ENCODE results near the gene S100A5. TPM values are rescaled to one million over a fixed set of nuclear protein-coding genes. Genes with fewer than 3 reads are reported as not detected.
"Not testable (repeated sequence)": the region's sequence is repeated elsewhere in the genome, so short reads cannot be mapped to it uniquely, and the experiment has no call there.

Gene S100A5
- polyA plus RNA-seq, 1 donor from 2014 or later, result 1.4 TPM

DNA sequence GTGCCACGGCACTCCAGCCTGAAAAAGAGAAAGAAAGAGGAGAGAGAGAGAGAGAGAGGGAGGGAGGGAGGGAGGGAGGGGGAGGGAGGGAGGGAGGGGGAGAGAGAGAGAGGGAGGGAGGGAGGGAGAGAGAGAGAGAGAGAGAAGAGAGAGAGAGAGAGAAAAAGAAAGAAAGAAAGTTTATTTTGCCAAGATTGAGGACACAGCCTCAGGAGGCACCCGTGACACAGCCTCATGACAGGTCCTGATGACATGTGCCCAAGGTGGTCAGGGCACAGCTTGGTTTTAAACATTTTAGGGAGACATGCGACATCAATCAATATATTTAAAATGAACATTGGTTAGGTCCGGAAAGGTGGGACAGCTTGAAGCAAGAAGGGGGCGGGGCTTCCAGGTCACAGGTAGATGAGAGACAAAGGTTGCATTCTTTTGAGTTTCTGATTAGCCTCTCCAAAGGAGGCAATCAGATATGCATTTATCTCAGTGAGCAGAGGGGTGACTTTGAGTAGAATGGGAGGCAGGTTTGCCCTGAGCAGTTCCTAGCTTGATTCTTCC lies 20.5 kb downstream of the S100A5 start:
- Mint-ChIP-seq H3K27me3 (peaks cover 11% of the 10 kb centered on the region), H3K27ac (peak overlapping the region in 1 of 3 donors; percentile 21)
- not testable (repeated sequence) for H3K4me1 Mint-ChIP-seq, H3K36me3 Mint-ChIP-seq, H3K9me3 Mint-ChIP-seq, H3K4me3 Mint-ChIP-seq

DNA sequence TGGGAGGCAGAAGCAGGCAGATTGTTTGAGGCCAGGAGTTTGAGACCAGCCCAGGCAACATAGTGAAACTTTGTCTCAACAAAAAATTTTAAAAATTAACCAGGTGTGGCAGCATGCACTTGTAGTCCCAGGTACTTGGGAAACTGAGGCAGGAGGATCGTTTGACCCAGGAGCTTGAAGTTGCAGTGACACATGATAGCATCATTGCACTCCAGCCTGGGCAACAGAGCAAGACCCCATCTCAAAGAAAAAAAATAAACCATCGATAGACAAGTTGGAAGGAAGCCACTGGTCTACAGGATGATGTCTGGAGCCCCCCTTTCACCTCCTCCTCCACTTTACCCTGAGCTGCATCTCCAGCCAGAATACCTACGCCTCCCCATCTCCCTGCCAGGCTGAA lies 21.5 kb downstream of the S100A5 start:
- H3K4me1 Mint-ChIP-seq, result peaks cover 0 to 3% (median 2%) of the 10 kb centered on the region in 3 donors
- H3K36me3 Mint-ChIP-seq, result no peaks in the 10 kb centered on the region
- H3K27me3 Mint-ChIP-seq, result peaks cover 11% of the 10 kb centered on the region
- H3K9me3 Mint-ChIP-seq, result no peaks in the 10 kb centered on the region
- H3K4me3 Mint-ChIP-seq, result peak overlapping the region in 1 of 4 donors; percentile 74
- no peak overlapping the region for H3K27ac Mint-ChIP-seq

DNA sequence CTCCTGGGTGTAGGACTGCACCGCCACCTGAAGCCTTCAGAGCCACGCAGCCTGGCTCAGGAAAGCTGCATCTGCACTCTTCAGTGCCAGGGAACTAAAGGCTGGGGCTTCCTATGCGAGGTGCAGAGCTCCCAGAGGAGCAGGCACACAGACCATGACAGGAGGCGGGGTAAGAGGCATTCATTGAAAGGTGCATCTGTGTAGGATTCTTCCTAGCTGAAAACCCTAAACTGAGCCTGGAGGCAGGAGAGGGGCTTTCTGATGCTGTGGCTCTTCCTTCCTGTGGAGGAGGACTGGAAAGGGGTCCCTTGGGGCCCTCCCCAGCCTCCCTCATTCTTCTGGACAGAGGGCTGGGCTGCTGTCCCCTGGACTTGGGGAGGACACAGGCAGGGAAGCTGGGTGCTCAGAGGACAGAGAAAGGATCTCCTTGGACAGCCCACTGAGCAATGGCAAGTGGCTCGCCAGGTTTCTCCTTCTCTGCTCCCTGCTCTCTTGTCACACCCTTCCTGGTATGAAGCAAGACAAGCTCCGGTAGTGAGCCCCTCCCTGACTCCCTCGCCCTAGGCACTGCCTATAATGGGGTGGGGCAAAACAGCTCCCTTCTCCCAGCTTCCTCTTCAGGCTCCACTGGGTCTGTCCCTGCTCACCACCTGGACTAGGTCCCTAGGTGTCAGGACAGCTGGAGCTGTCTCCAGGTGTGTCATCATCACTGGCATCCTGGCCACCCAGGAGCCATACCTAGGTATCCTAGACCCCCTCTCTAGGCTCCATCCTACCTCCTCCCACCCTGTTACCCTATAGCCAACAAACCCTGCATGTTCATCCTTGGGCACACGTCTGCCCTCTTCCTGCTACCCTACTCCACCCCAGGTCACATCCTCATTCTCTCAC lies 25.0 kb downstream of the S100A5 start:
- peaks cover 6% of the 10 kb centered on the region for H3K27me3 Mint-ChIP-seq
- no peak overlapping the region for H3K4me3 Mint-ChIP-seq
- no peaks in the 10 kb centered on the region for H3K9me3 Mint-ChIP-seq
- H3K36me3 Mint-ChIP-seq, result no peaks in the 10 kb centered on the region
- peaks cover 0 to 3% (median 2%) of the 10 kb centered on the region in 3 donors for H3K4me1 Mint-ChIP-seq
- no peak overlapping the region for H3K27ac Mint-ChIP-seq

DNA sequence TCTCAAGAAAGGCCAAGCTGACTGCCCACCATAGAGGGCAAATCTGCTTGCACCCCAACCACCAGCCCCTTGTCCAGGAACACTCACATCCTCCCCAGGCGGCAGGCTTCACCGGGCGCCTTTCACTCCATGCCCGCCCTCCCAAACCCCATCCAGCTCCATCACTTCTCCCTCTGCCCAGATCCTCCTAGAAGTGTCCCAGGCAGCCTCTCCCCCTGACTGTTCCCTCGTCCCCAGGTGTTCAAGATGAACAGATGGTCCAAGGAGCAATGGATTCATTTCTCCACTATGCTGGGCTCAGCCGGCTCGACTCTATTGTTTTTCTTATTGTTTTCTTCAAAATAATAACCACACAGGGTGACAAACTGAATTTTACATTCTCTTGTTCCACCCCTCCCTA lies 27.1 kb downstream of the S100A5 start:
- no peak overlapping the region for H3K4me3 Mint-ChIP-seq
- no peaks in the 10 kb centered on the region for H3K36me3 Mint-ChIP-seq
- peaks cover 2% of the 10 kb centered on the region for H3K27me3 Mint-ChIP-seq
- peaks cover 0 to 4% (median 3%) of the 10 kb centered on the region in 3 donors for H3K4me1 Mint-ChIP-seq
- H3K9me3 Mint-ChIP-seq, result no peaks in the 10 kb centered on the region
- peak overlapping the region in 1 of 3 donors; percentile 62 for H3K27ac Mint-ChIP-seq

DNA sequence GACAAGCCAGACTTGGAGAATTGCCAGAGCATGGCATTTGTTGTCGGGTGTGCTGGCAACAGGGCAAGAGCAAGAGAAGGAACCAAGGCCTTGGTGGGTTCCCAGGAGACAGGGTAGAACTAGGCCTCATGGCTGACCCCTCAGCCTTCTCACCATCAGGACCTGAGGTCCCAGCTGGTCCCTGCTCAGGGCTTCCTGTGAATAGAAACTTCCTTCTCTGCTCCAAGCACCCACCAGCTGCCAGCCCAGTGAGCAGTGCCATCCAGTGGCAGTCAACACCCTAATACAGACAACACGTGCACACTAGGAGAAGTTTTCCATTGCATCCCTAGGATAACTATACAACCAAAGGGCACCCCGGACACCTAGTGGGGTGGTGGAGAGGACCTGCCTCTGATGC lies 27.7 kb downstream of the S100A5 start:
- H3K27me3 Mint-ChIP-seq, result peaks cover 2% of the 10 kb centered on the region
- no peak overlapping the region for H3K27ac Mint-ChIP-seq
- H3K36me3 Mint-ChIP-seq, result no peaks in the 10 kb centered on the region
- peaks cover 0 to 2% (median 0%) of the 10 kb centered on the region in 3 donors for H3K4me1 Mint-ChIP-seq
- no peak overlapping the region for H3K4me3 Mint-ChIP-seq
- no peaks in the 10 kb centered on the region for H3K9me3 Mint-ChIP-seq

DNA sequence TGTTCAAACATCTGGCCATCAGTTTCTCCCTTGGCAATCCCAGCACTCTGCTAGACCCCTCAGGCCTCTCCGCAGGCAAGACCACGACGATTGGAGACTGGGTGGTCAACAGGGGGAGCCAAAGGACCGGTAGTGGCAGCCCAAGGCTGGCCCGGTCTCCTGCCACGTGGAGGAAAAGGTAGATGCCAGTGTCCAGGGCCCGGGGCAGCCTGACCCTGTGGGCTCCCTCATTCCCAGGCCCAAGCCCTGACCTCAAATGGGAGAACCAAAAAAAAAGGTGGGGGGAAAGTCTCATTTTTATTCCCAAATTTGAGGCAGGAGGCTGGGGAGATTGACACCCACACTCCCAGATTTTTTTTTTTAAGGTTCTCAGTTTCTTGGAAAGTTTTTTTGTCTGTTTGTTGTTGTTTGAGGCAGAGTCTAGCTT lies 29.7 kb downstream of the S100A5 start:
- Mint-ChIP-seq H3K27me3 (peaks cover 2% of the 10 kb centered on the region), H3K4me3 (no peak overlapping the region), H3K36me3 (no peaks in the 10 kb centered on the region), H3K27ac (no peak overlapping the region), H3K4me1 (peaks cover 0 to 2% (median 0%) of the 10 kb centered on the region in 3 donors), H3K9me3 (no peaks in the 10 kb centered on the region)

DNA sequence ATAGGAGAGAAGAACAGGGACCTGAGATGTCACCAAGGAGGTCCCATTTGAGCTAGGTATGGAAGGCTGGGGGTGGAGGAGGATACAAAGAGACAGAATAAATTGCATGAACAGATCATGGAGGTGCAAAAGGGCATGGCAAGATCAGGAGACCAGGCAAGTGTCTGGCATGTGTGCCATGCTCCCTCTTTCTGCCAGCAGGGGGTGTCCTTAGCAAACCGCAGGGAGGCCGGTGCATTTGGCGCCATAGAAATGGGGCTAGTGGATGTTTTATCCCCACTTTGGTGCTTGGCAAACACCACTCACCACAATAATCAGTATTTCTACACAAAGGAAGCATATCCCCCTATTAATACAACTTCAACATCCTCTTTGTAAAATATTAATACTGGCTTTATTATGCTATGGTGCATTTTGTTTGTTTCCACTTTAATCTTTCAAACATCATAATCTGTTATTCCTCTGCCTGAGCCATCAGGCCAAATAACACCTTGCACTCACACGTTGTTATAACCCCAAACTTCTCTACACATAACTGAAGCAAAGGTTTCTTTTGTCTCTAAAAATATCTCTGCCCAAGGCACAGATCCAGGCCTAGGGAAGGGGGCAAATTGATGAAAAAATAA lies 30.9 kb downstream of the S100A5 start:
- Mint-ChIP-seq H3K27ac (no peak overlapping the region), H3K4me1 (peaks cover 0 to 2% (median 0%) of the 10 kb centered on the region in 3 donors)

DNA sequence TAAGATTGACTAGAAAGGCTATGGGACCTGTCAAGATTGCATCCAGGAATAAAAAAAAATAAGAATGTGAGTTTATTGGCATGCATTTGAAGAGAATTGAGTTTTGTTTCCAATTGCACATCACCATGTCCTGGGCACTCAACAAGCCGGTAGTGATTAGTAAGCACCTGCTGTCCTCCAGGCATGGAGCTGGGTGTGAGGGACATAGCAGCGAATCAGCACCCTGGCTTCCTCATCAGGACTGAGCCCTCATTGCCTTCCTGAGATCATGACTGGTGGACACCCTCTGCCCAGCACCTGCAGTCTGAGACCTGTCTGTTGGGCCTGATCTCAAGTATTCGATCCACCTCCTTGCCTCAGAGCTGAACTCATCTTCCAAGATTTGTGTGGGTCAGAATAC lies 31.7 kb downstream of the S100A5 start:
- Mint-ChIP-seq H3K4me3 (no peak overlapping the region), H3K27me3 (peaks cover 2% of the 10 kb centered on the region), H3K4me1 (peaks cover 0 to 2% (median 0%) of the 10 kb centered on the region in 3 donors), H3K9me3 (no peaks in the 10 kb centered on the region), H3K27ac (no peak overlapping the region), H3K36me3 (no peaks in the 10 kb centered on the region)

More for the DNA sequence above, 30.9 kb downstream of the S100A5 start:
- H3K27me3 Mint-ChIP-seq, result peaks cover 2% of the 10 kb centered on the region
- H3K9me3 Mint-ChIP-seq, result no peaks in the 10 kb centered on the region
- H3K4me3 Mint-ChIP-seq, result no peak overlapping the region
- H3K36me3 Mint-ChIP-seq, result no peaks in the 10 kb centered on the region

DNA sequence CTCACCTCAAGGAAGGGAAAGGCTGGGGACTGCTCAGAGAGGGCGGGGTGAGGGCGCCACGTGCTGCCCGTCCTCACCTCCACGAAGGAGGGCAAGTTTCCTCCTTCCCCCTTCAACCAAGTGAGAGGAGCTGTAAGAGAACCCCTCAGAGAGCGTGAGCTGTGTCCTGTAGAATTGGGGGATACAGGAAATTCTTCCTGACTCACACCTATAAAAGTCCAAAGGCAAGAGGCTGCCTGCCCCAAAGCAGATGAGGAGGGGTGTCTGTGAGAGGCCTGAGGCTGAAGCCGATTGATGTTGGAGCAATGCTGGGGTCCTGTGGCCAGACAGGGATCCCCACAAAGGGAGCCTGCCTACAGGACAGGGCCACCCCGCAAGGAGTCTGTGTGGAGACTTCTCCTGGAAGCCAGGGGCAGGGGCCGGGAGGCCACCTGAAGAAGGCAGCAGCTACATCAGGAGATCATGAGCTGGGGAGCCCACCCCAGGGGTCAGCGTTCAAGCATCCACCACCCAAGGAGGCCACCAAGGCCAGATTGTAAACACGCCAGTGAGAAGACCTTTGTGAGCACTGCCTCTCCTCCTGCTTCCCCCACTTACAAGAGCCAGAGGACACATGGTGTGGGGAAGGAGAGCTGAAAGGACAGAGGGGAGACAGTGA lies 32.7 kb downstream of the S100A5 start:
- H3K27me3 Mint-ChIP-seq, result peaks cover 2% of the 10 kb centered on the region
- no peaks in the 10 kb centered on the region for H3K36me3 Mint-ChIP-seq
- H3K9me3 Mint-ChIP-seq, result no peaks in the 10 kb centered on the region
- peak overlapping the region in 1 of 4 donors; percentile 12 for H3K4me3 Mint-ChIP-seq
- peaks cover 0 to 2% (median 0%) of the 10 kb centered on the region in 3 donors for H3K4me1 Mint-ChIP-seq
- H3K27ac Mint-ChIP-seq, result no peak overlapping the region

DNA sequence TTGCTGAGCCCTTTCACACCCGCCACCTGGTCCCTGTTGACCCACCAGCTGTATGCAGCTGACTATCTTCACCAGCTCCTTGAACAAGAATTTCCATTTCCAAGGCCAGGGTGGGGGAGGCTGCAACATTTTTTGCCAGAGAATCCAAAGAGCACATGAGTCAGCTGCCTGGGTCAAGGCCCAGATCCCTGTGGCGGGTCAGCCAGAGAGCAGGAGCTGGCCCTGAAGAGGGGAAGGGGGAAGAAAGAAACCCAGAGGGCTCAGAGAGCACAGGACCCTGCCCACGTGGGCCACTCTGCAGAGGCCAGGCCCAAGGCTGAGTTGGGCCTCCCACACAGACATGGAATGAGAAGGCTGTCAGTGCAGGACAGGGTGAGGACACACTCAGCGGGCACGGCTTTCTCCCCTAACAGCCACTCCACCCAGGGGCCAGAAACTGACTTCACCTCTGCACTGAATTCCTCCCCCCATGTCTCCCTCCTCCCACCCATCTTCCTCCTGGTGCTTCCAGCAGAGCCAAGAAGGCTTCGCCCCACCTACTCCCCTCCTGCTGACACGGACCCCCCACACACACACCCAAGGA lies 33.8 kb downstream of the S100A5 start:
- Mint-ChIP-seq H3K4me1 (peaks cover 0 to 2% (median 0%) of the 10 kb centered on the region in 3 donors), H3K4me3 (no peak overlapping the region), H3K27me3 (peaks cover 1% of the 10 kb centered on the region), H3K27ac (no peak overlapping the region), H3K9me3 (no peaks in the 10 kb centered on the region), H3K36me3 (no peaks in the 10 kb centered on the region)

DNA sequence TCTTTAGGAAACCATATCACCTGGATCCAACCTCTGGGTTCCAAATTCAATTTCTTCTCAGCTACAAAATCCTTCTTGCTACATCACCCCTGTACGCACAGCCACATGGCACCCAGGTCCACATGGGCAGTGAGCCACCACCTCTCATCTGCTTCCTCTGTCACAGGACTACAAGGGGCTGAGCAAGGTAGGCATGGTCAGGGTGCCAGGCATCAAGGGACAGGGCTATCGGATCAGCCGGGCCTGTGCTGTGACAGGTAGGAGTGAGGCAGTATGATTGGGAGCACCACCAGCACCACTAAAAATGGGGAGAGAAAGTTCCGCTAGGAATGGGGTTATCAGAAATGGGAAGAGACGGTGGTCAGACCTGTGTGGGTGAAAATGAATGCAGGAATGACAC lies 34.3 kb downstream of the S100A5 start:
- Mint-ChIP-seq H3K9me3 (no peaks in the 10 kb centered on the region), H3K27ac (no peak overlapping the region), H3K36me3 (no peaks in the 10 kb centered on the region), H3K4me1 (peaks cover 0 to 2% (median 0%) of the 10 kb centered on the region in 3 donors), H3K27me3 (no peaks in the 10 kb centered on the region), H3K4me3 (no peak overlapping the region)

DNA sequence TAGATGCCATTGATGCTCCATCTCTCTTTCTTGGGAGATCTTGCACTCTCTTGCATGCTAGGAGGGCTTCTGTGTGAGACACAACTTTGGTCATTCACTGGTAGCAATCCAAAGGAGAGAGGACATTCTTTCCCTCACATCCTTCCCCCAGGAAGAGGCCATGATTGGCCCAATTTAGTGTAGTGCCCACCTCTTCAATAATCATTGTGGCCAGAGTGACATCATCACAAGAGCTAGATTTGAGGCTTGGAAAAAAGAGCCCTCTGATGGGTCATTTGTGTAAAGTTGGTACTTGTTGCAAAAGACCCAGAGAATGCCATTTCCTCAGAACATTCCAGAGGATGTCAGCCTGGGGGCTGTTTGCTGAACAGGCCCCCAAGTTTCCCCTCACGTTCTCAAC lies 35.2 kb downstream of the S100A5 start:
- H3K4me1 Mint-ChIP-seq, result peaks cover 0 to under 1% (median 0%) of the 10 kb centered on the region in 3 donors
- H3K4me3 Mint-ChIP-seq, result no peak overlapping the region
- H3K27me3 Mint-ChIP-seq, result no peaks in the 10 kb centered on the region
- H3K9me3 Mint-ChIP-seq, result no peaks in the 10 kb centered on the region
- H3K27ac Mint-ChIP-seq, result no peak overlapping the region
- H3K36me3 Mint-ChIP-seq, result no peaks in the 10 kb centered on the region

DNA sequence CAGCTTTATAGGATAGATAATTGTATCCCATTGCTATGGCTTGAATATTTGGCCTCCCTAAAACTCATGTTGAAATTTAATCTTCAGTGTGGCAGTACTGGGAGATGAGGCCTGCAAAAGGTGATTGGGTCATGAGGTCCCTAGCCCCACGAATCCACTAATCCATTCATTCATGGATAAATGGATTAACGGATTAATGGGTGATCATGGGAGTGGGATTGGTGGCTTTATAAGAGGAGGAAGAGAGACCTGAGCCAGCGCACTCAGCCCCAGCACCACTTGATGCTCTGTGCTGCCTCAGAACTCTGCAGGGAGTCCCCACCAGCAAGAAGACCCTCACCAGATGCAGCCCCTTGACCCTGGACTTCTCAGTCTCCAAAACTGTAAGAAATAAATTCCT lies 37.0 kb downstream of the S100A5 start:
- no peaks in the 10 kb centered on the region for H3K4me1 Mint-ChIP-seq
- no peak overlapping the region for H3K27ac Mint-ChIP-seq
- peaks cover 10% of the 10 kb centered on the region for H3K27me3 Mint-ChIP-seq
- H3K36me3 Mint-ChIP-seq, result no peaks in the 10 kb centered on the region
- H3K4me3 Mint-ChIP-seq, result no peak overlapping the region
- no peaks in the 10 kb centered on the region for H3K9me3 Mint-ChIP-seq

DNA sequence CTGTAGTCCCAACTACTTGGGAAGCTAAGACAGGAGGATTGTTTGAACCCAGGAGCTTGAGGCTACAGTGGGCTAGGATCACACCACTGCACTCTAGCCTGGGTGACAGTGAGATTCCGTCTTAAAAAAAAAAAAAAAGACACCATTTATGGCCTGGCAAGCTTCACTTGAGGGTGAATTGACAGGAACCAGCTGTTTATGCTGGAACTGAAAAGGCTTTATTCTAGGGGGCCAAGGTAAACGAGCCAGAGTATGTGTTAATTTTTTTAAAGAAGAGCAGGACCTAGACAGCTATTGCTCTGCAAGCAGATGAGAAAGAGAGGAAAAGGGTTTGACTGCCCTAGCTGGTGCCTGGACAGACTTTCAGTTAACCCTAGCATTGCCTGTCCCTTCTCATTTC lies 42.0 kb downstream of the S100A5 start:
- Mint-ChIP-seq H3K27ac (no peak overlapping the region), H3K4me1 (peaks cover 0 to 4% (median 4%) of the 10 kb centered on the region in 3 donors), H3K9me3 (no peaks in the 10 kb centered on the region), H3K36me3 (no peaks in the 10 kb centered on the region), H3K27me3 (peaks cover 16% of the 10 kb centered on the region), H3K4me3 (no peak overlapping the region)

DNA sequence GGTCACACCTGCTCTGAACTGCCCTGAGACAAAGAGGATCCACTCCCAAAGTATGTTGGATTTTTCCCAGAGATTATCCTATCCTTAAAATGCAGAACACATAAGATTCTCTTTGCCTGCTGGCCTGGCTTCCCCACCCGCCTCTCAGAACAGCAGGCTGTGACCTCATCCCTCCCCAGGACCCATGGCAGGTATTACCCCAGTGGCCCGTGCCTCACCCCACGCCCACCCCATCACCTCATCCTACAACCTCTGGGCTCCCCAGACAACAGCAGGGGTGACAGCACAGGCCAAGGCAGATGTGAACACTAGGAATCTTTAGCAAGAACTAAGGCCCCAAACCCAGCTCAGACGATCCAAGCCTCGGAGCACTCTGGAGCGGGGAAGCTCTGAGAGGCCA lies 45.2 kb downstream of the S100A5 start:
- H3K36me3 Mint-ChIP-seq, result no peaks in the 10 kb centered on the region
- H3K27me3 Mint-ChIP-seq, result peaks cover 19% of the 10 kb centered on the region
- no peak overlapping the region for H3K27ac Mint-ChIP-seq
- no peak overlapping the region for H3K4me3 Mint-ChIP-seq
- no peaks in the 10 kb centered on the region for H3K9me3 Mint-ChIP-seq
- peaks cover 0 to 4% (median 4%) of the 10 kb centered on the region in 3 donors for H3K4me1 Mint-ChIP-seq

Data from IgD-negative memory B cell (primary cell).